ENCODE data around the gene STRBP.
"Not testable (repeated sequence)": the region's sequence is repeated elsewhere in the genome, so short reads cannot be mapped to it uniquely, and the experiment has no call there.

Gene STRBP

GRCh38 chr9:123249162-123249561, 19.2 kb downstream of the STRBP start:
- not testable (repeated sequence) for DNase-seq (ENCODE audit: low spot score)

- DNase-seq (ENCODE audit: low spot score) = no peak
Measured at GRCh38 chr9:123248630-123249029, 19.8 kb downstream of the STRBP start.

- DNase-seq (ENCODE audit: low spot score) = no peak
Measured at GRCh38 chr9:123246534-123246933, 21.9 kb downstream of the STRBP start.

- DNase-seq (ENCODE audit: low spot score) = no peak
Measured at GRCh38 chr9:123239726-123240125, 28.7 kb downstream of the STRBP start.

- DNase-seq (ENCODE audit: low spot score) = no peak
Measured at GRCh38 chr9:123238365-123238764, 30.0 kb downstream of the STRBP start.

GRCh38 chr9:123237220-123237619, 31.2 kb downstream of the STRBP start:
- DNase-seq (ENCODE audit: low spot score) = no peak

GRCh38 chr9:123235448-123235847, 32.9 kb downstream of the STRBP start:
- DNase-seq (ENCODE audit: low spot score) = peak; percentile 21

- DNase-seq (ENCODE audit: low spot score) = no peak
Measured at GRCh38 chr9:123234853-123235252, 33.5 kb downstream of the STRBP start.

- DNase-seq (ENCODE audit: low spot score) = no peak
Measured at GRCh38 chr9:123232332-123232731, 36.1 kb downstream of the STRBP start.

GRCh38 chr9:123231421-123231820, 37.0 kb downstream of the STRBP start:
- DNase-seq (ENCODE audit: low spot score) = no peak

- DNase-seq (ENCODE audit: low spot score) = no peak
Measured at GRCh38 chr9:123228967-123229366, 39.4 kb downstream of the STRBP start.

GRCh38 chr9:123225995-123226394, 42.4 kb downstream of the STRBP start:
- no peak for DNase-seq (ENCODE audit: low spot score)

GRCh38 chr9:123225374-123225813, 43.0 kb downstream of the STRBP start:
- DNase-seq (ENCODE audit: low spot score) = peak; percentile 67

- DNase-seq (ENCODE audit: low spot score) = no peak
Measured at GRCh38 chr9:123220127-123220526, 48.3 kb downstream of the STRBP start.

GRCh38 chr9:123218831-123219230, 49.6 kb downstream of the STRBP start:
- no peak for DNase-seq (ENCODE audit: low spot score)

GRCh38 chr9:123217128-123217654, 51.2 kb downstream of the STRBP start:
- DNase-seq (ENCODE audit: low spot score) = no peak

GRCh38 chr9:123216251-123216797, 52.1 kb downstream of the STRBP start:
- no peak for DNase-seq (ENCODE audit: low spot score)

- no peak for DNase-seq (ENCODE audit: low spot score)
Measured at GRCh38 chr9:123211081-123211480, 57.3 kb downstream of the STRBP start.

GRCh38 chr9:123208626-123209174, 59.7 kb downstream of the STRBP start:
- DNase-seq (ENCODE audit: low spot score) = no peak

- no peak for DNase-seq (ENCODE audit: low spot score)
Measured at GRCh38 chr9:123206065-123206464, 62.3 kb downstream of the STRBP start.

- DNase-seq (ENCODE audit: low spot score) = no peak
Measured at GRCh38 chr9:123201083-123201482, 67.3 kb downstream of the STRBP start.

- DNase-seq (ENCODE audit: low spot score) = not testable (repeated sequence)
Measured at GRCh38 chr9:123200469-123200868, 67.9 kb downstream of the STRBP start.

GRCh38 chr9:123196124-123196523, 72.3 kb downstream of the STRBP start:
- DNase-seq (ENCODE audit: low spot score) = no peak

- no peak for DNase-seq (ENCODE audit: low spot score)
Measured at GRCh38 chr9:123194023-123194422, 74.4 kb downstream of the STRBP start.
